DOHH2 (cell line): ENCODE measurements around the gene AGFG1.

ENCODE experiments used
- CTCF ChIP-seq: fragments of 200-600 bp; sonication (generic); IDR thresholded peaks from one replicate; pipeline ENCODE4 v1.5.1; 2014; ENCODE audit warnings: antibody characterized with exemption, mild to moderate bottlenecking, low read depth, low read length; ENCODE audit not compliant: poor library complexity, severe bottlenecking
- EZH2phosphoT487 ChIP-seq: fragments of 200-600 bp; sonication (generic); IDR thresholded peaks from 2 replicates; pipeline ENCODE4 v1.6.1; 2017; ENCODE audit warnings: borderline replicate concordance, mild to moderate bottlenecking, antibody characterized with exemption, low read length, moderate library complexity, mixed read lengths

GRCh38 chr2:227511239-227511930 is 39.4 kb downstream of the AGFG1 start:
- TF ChIP-seq CTCF (no peak), EZH2phosphoT487 (no peak)
